BLaER1 treated with 17β-estradiol and CSF1 and Interleukin-3, amounts not matched to agents 10 nM and 100 nM (cell line): ENCODE measurements around the gene GPSM1.

ENCODE experiments used
- H3K27ac ChIP-seq, 11 experiments: shearing (Covaris generic); formaldehyde crosslinking; 2 replicates each; pipeline ENCODE4 v1.8.1; 2022
- H3K27me3 ChIP-seq, 11 experiments: shearing (Covaris generic); formaldehyde crosslinking; 2 replicates each; pipeline ENCODE4 v1.8.1; 2022
- H3K36me3 ChIP-seq, 11 experiments: shearing (Covaris generic); formaldehyde crosslinking; 2 replicates each; pipeline ENCODE4 v1.8.1; 2022
- H3K4me1 ChIP-seq, 10 experiments: shearing (Covaris generic); formaldehyde crosslinking; 2 replicates each; pipeline ENCODE4 v1.8.1; 2022
- H3K4me2 ChIP-seq, 11 experiments: shearing (Covaris generic); formaldehyde crosslinking; 2 replicates each; pipeline ENCODE4 v1.8.1; 2022
- H3K4me3 ChIP-seq, 10 experiments: shearing (Covaris generic); formaldehyde crosslinking; 2 replicates each; pipeline ENCODE4 v1.8.1; 2022
- H3K9ac ChIP-seq, 11 experiments: shearing (Covaris generic); formaldehyde crosslinking; 2 replicates each; pipeline ENCODE4 v1.8.1; 2022
- H3K9me3 ChIP-seq, 11 experiments: shearing (Covaris generic); formaldehyde crosslinking; replicated peaks in 1 of 11; 2 replicates each; pipeline ENCODE4 v1.8.1; 2022
- H4K20me1 ChIP-seq, 11 experiments: shearing (Covaris generic); formaldehyde crosslinking; 2 replicates each; pipeline ENCODE4 v1.8.1; 2022
- Cebpa-rat ChIP-seq, 11 experiments: shearing (Covaris generic); IDR thresholded peaks; 2 replicates each; pipeline ENCODE4 v1.8.1; 2022

GPSM1 gene

GRCh38 chr9:136354592-136355085, 27.3 kb downstream of the GPSM1 start:
- H3K27me3 ChIP-seq = no peaks in the 10 kb centered on the region
- peaks cover 0 to 91% (median 73%) of the 10 kb centered on the region in 11 experiments; a peak in 18 of 22 replicates for H4K20me1 ChIP-seq
- H3K4me3 ChIP-seq = no peak overlapping the region
- H3K9me3 ChIP-seq = no peaks in the 10 kb centered on the region
- TF ChIP-seq Cebpa-rat (IDR thresholded peaks at IDR 0.05) = no peak
- no peak overlapping the region for H3K4me2 ChIP-seq
- H3K27ac ChIP-seq = 0 out of 22 replicates have a peak overlapping the region, but pooled peaks of 1 of the 11 experiments have one; percentile 29
- H3K4me1 ChIP-seq = peaks cover 0 to 48% (median 14%) of the 10 kb centered on the region in 10 experiments; a peak in 16 of 20 replicates
- H3K36me3 ChIP-seq = peaks cover 7 to 52% (median 36%) of the 10 kb centered on the region in 11 experiments; a peak in 20 of 22 replicates
- H3K9ac ChIP-seq = 0 out of 22 replicates have a peak overlapping the region, but pooled peaks of 2 of the 11 experiments have one; percentile 14 to 38

GRCh38 chr9:136355616-136356557, 28.5 kb downstream of the GPSM1 start:
- Histone ChIP-seq H3K4me1 (peaks cover 0 to 41% (median 9%) of the 10 kb centered on the region in 10 experiments; a peak in 12 of 20 replicates), H3K27ac (no peak overlapping the region), H4K20me1 (peaks cover 0 to 91% (median 75%) of the 10 kb centered on the region in 11 experiments; a peak in 18 of 22 replicates), H3K4me2 (no peak overlapping the region), H3K9ac (0 out of 22 replicates have a peak overlapping the region, but pooled peaks of 1 of the 11 experiments have one; percentile 7), H3K9me3 (no peaks in the 10 kb centered on the region), H3K27me3 (no peaks in the 10 kb centered on the region), H3K36me3 (peaks cover 7 to 50% (median 37%) of the 10 kb centered on the region in 11 experiments; a peak in 20 of 22 replicates), H3K4me3 (no peak overlapping the region)
- no peak for TF ChIP-seq Cebpa-rat (IDR thresholded peaks at IDR 0.05)

GRCh38 chr9:136357202-136357725, 29.9 kb downstream of the GPSM1 start:
- Histone ChIP-seq H3K27me3 (no peaks in the 10 kb centered on the region), H3K9me3 (no peaks in the 10 kb centered on the region), H3K4me2 (no peak overlapping the region), H3K4me3 (no peak overlapping the region), H3K9ac (peak overlapping the region in 2 of 11 experiments; percentile 8 to 15; a peak in 1 of 22 replicates), H3K36me3 (peaks cover 12 to 64% (median 43%) of the 10 kb centered on the region in 11 experiments; a peak in 20 of 22 replicates), H4K20me1 (peaks cover 0 to 95% (median 83%) of the 10 kb centered on the region in 11 experiments; a peak in 19 of 22 replicates), H3K4me1 (peaks cover 5 to 46% (median 18%) of the 10 kb centered on the region in 10 experiments; a peak in 17 of 20 replicates), H3K27ac (peak overlapping the region in 1 of 11 experiments; percentile 15; a peak in 3 of 22 replicates)
- TF ChIP-seq Cebpa-rat (IDR thresholded peaks at IDR 0.05) = no peak

- Histone ChIP-seq H3K4me2 (no peak overlapping the region), H3K4me1 (peaks cover 12 to 46% (median 23%) of the 10 kb centered on the region in 10 experiments; a peak in 18 of 20 replicates), H3K9ac (peak overlapping the region in 1 of 11 experiments; percentile 9; a peak in 1 of 22 replicates), H3K4me3 (no peak overlapping the region), H3K9me3 (no peaks in the 10 kb centered on the region), H4K20me1 (peaks cover 0 to 94% (median 82%) of the 10 kb centered on the region in 11 experiments; a peak in 19 of 22 replicates), H3K27ac (no peak overlapping the region), H3K36me3 (peaks cover 12 to 66% (median 45%) of the 10 kb centered on the region in 11 experiments; a peak in 20 of 22 replicates), H3K27me3 (no peaks in the 10 kb centered on the region)
- no peak for TF ChIP-seq Cebpa-rat (IDR thresholded peaks at IDR 0.05)
These were observed 30.7 kb downstream of the GPSM1 start for GRCh38 chr9:136358016-136358415.

GRCh38 chr9:136358888-136359287, 31.5 kb downstream of the GPSM1 start:
- Histone ChIP-seq H3K4me2 (0 out of 22 replicates have a peak overlapping the region, but pooled peaks of 1 of the 11 experiments have one; percentile 7), H3K4me1 (peaks cover 13 to 40% (median 25%) of the 10 kb centered on the region in 10 experiments)

GRCh38 chr9:136359774-136360718, 32.7 kb downstream of the GPSM1 start:
- Histone ChIP-seq H3K27me3 (no peaks in the 10 kb centered on the region), H3K9me3 (no peaks in the 10 kb centered on the region), H4K20me1 (peaks cover 10 to 87% (median 74%) of the 10 kb centered on the region in 11 experiments; a peak in 20 of 22 replicates), H3K36me3 (peaks cover 12 to 71% (median 46%) of the 10 kb centered on the region in 11 experiments; a peak in 20 of 22 replicates), H3K4me1 (peaks cover 25 to 47% (median 34%) of the 10 kb centered on the region in 10 experiments), H3K4me3 (no peak overlapping the region), H3K27ac (no peak overlapping the region; a peak in 1 of 22 replicates), H3K4me2 (0 out of 22 replicates have a peak overlapping the region, but pooled peaks of 1 of the 11 experiments have one; percentile 10), H3K9ac (peak overlapping the region in 4 of 11 experiments; percentile 1 to 36 (median 18); a peak in 2 of 22 replicates)
- no peak for TF ChIP-seq Cebpa-rat (IDR thresholded peaks at IDR 0.05)

More at GRCh38 chr9:136358888-136359287, 31.5 kb downstream of the GPSM1 start:
- Histone ChIP-seq H3K27ac (no peak overlapping the region), H3K36me3 (peaks cover 12 to 66% (median 45%) of the 10 kb centered on the region in 11 experiments; a peak in 20 of 22 replicates), H3K27me3 (no peaks in the 10 kb centered on the region), H4K20me1 (peaks cover under 1 to 86% (median 74%) of the 10 kb centered on the region in 11 experiments; a peak in 20 of 22 replicates), H3K9me3 (no peaks in the 10 kb centered on the region), H3K9ac (peak overlapping the region in 1 of 11 experiments; percentile 4; a peak in 1 of 22 replicates), H3K4me3 (no peak overlapping the region)
- TF ChIP-seq Cebpa-rat (IDR thresholded peaks at IDR 0.05) = no peak

- Histone ChIP-seq H3K36me3 (peaks cover 8 to 70% (median 39%) of the 10 kb centered on the region in 11 experiments; a peak in 20 of 22 replicates), H3K4me2 (no peak overlapping the region), H3K4me3 (no peak overlapping the region), H3K9me3 (no peaks in the 10 kb centered on the region), H3K9ac (peak overlapping the region in 7 of 11 experiments; percentile 6 to 98 (median 96); a peak in 7 of 22 replicates), H4K20me1 (peaks cover 10 to 92% (median 75%) of the 10 kb centered on the region in 11 experiments; a peak in 20 of 22 replicates), H3K27ac (peak overlapping the region in 2 of 11 experiments; percentile 16 to 22; a peak in 1 of 22 replicates), H3K4me1 (peaks cover 36 to 59% (median 45%) of the 10 kb centered on the region in 10 experiments), H3K27me3 (no peaks in the 10 kb centered on the region)
- no peak for TF ChIP-seq Cebpa-rat (IDR thresholded peaks at IDR 0.05)
These were observed 33.9 kb downstream of the GPSM1 start for GRCh38 chr9:136361047-136361753.
